HG02943 (cell line): Measurements from ENCODE around the gene RIMBP2.

Source experiments
- ATAC-seq: cut with Tn5 transposase; IDR thresholded peaks from one replicate; pipeline ENCODE4 v1.9.1; 2021; ENCODE audit warnings: mild to moderate bottlenecking, low read depth, moderate library complexity; ENCODE audit not compliant: unreplicated experiment

Gene RIMBP2

GRCh38 chr12:130477266-130477665 lies 238.8 kb downstream of the RIMBP2 start:
- no peak for ATAC-seq

GRCh38 chr12:130476451-130477135 lies 239.5 kb downstream of the RIMBP2 start:
- ATAC-seq, result no peak

- ATAC-seq, result no peak
These were observed 241.4 kb downstream of the RIMBP2 start for GRCh38 chr12:130474599-130475269.

- ATAC-seq, result no peak
These were observed 242.8 kb downstream of the RIMBP2 start for GRCh38 chr12:130473266-130473665.

- ATAC-seq, result no peak
These were observed 245.1 kb downstream of the RIMBP2 start for GRCh38 chr12:130470969-130471368.

- no peak for ATAC-seq
These were observed 246.5 kb downstream of the RIMBP2 start for GRCh38 chr12:130469552-130469951.

GRCh38 chr12:130468700-130469245 lies 247.3 kb downstream of the RIMBP2 start:
- ATAC-seq, result no peak

GRCh38 chr12:130468186-130468585 lies 247.9 kb downstream of the RIMBP2 start:
- ATAC-seq, result no peak

- no peak for ATAC-seq
These were observed 250.5 kb downstream of the RIMBP2 start for GRCh38 chr12:130465626-130466025.

GRCh38 chr12:130465046-130465445 lies 251.1 kb downstream of the RIMBP2 start:
- ATAC-seq, result no peak

GRCh38 chr12:130463818-130464670 lies 252.1 kb downstream of the RIMBP2 start:
- ATAC-seq, result no peak

- no peak for ATAC-seq
These were observed 252.8 kb downstream of the RIMBP2 start for GRCh38 chr12:130463275-130463658.

- ATAC-seq, result no peak
These were observed 253.4 kb downstream of the RIMBP2 start for GRCh38 chr12:130462558-130463274.

GRCh38 chr12:130461839-130462557 lies 254.1 kb downstream of the RIMBP2 start:
- ATAC-seq, result no peak

GRCh38 chr12:130461447-130461815 lies 254.7 kb downstream of the RIMBP2 start:
- no peak for ATAC-seq

GRCh38 chr12:130460611-130461446 lies 255.3 kb downstream of the RIMBP2 start:
- no peak for ATAC-seq

- ATAC-seq, result no peak
These were observed 256.2 kb downstream of the RIMBP2 start for GRCh38 chr12:130459916-130460315.

- ATAC-seq, result no peak
These were observed 257.8 kb downstream of the RIMBP2 start for GRCh38 chr12:130458341-130458740.

- no peak for ATAC-seq
These were observed 258.9 kb downstream of the RIMBP2 start for GRCh38 chr12:130457215-130457614.
